ENCODE measurements around the gene IGF2BP2. TPM values are rescaled to one million over a fixed set of nuclear protein-coding genes. Genes with fewer than 3 reads are reported as not detected.

Gene IGF2BP2
- total and polyA plus RNA-seq, 2 of the 4 experiments (the other 2 are of a cell fraction), result 23.4 to 88.2 TPM

DNA sequence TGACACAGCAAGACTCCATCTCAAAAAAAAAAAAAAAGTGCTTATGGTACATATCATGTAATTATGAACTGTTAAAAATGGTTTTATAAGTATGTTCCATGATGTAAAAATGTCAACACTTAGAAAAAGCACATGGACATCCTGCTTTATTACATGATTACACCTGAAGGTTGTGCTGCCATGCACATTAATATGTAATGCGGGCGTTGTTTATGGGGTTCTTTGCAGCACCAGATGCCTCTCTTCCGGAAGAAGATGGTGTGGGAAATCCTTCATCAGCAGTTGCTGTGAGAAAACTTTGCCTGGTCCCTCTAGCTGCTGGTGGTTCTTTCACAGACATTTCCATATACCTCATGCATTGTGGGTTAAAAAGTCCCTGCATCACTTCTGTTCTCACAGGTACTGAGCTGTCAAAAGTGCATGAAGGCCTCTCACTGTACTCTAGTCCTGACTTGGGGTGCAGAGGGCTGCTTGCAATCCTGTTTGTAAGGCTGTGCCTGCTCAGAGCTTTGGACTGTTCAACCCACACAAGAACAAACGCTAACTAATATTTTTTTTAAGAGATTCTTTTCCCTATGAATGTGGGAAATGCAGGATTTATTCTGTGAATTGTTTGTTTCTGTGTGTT lies 195.2 kb downstream of the IGF2BP2 start:
- peaks cover 7% of the 10 kb centered on the region for H3K4me1 ChIP-seq (ENCODE audit: control insufficient read depth, insufficient read depth, low read length)
- no peaks in the 10 kb centered on the region for H4K20me1 ChIP-seq (ENCODE audit: insufficient read depth, low read length)
- H3K9ac ChIP-seq (ENCODE audit: low read depth, low read length), result no peak overlapping the region
- H3K27ac ChIP-seq (ENCODE audit: insufficient read depth, low read length), result peak overlapping the region; percentile 20; the same call in 1 of the 2 replicates
- 0 out of 2 replicates have a peak overlapping the region, but pooled peaks have one; percentile 60 for H3K23ac ChIP-seq (ENCODE audit: low read depth, low read length)
- BruUV-seq (replicated peaks), result no TSS peak
- no peak overlapping the region for H2BK20ac ChIP-seq (ENCODE audit: low read depth, low read length)
- no peak overlapping the region for H2BK15ac ChIP-seq (ENCODE audit: low read depth, low read length)
- H2AFZ ChIP-seq (replicated peaks; ENCODE audit: low read length, poor library complexity), result no peak overlapping the region
- no peak overlapping the region for H3K18ac ChIP-seq (ENCODE audit: low read depth, low read length)
- no peak overlapping the region for H2BK5ac ChIP-seq (ENCODE audit: low read depth, low read length, poor library complexity, severe bottlenecking)
- dilution Hi-C loops (cut with HindIII; ENCODE audit: low sequenced_read_pairs, unreplicated experiment), result no loop called here
- in situ Hi-C loops (cut with MboI; ENCODE audit: low sequenced_read_pairs), result no loop called here
- peak; percentile 30 for ATAC-seq (ENCODE audit: low read depth)
- no peak overlapping the region for H4K91ac ChIP-seq (ENCODE audit: insufficient read depth, low read depth, low read length)
- no peaks in the 10 kb centered on the region for H3K9me3 ChIP-seq (ENCODE audit: control insufficient read depth, insufficient read depth, low read length)
- peak overlapping the region; percentile 38 for H3K4ac ChIP-seq (ENCODE audit: low read depth, low read length)
- H3K56ac ChIP-seq (ENCODE audit: extremely low read depth, insufficient read depth, low read length), result no peak overlapping the region
- no peaks in the 10 kb centered on the region for H3K9me1 ChIP-seq (ENCODE audit: insufficient read depth, low read length)
- peaks cover 9% of the 10 kb centered on the region for H3K36me3 ChIP-seq (ENCODE audit: control insufficient read depth, insufficient read depth, low read length)
- WGBS, 2 experiments (ENCODE audit: extremely low coverage in 2 of 2, insufficient read length in 1 of 2), result 89% methylated on average over 3 of the region's 4 CpGs; no CpG with 5 or more reads in 1 of the 2 experiments
- H4K5ac ChIP-seq (ENCODE audit: low read depth, low read length), result no peak overlapping the region
- H3K27me3 ChIP-seq (ENCODE audit: control insufficient read depth, insufficient read depth, low read length), result no peaks in the 10 kb centered on the region
- H2BK120ac ChIP-seq (ENCODE audit: low read depth, low read length), result no peak overlapping the region
- intact Hi-C loops (cut with micrococcal nuclease), result no loop called here
- H3K14ac ChIP-seq (replicated peaks; ENCODE audit: low read depth, low read length), result no peak overlapping the region
- DNase-seq, result peak; percentile 27
- no peak overlapping the region for H4K8ac ChIP-seq (ENCODE audit: low read depth in 2 of 2, low read length in 2 of 2)
- H3K79me1 ChIP-seq (ENCODE audit: low read depth in 1 of 2, low read length in 2 of 2), result no peaks in the 10 kb centered on the region; a peak in 1 of 4 replicates
- TF ChIP-seq CHD1 (IDR thresholded peaks at IDR 0.05; ENCODE audit: low read depth, low read length) (no peak), RAD21 (IDR thresholded peaks at IDR 0.05; ENCODE audit: low read length) (no peak), CEBPB (IDR thresholded peaks at IDR 0.05; ENCODE audit: low read depth, low read length) (no peak), RCOR1 (IDR thresholded peaks at IDR 0.05; ENCODE audit: insufficient replicate concordance, low read length) (no peak), MXI1 (IDR thresholded peaks at IDR 0.05; ENCODE audit: borderline replicate concordance, low read depth, low read length) (no peak), RFX5 (IDR thresholded peaks at IDR 0.05; ENCODE audit: low read depth, low read length) (no peak)
- TF ChIP-seq, protein P1, sequence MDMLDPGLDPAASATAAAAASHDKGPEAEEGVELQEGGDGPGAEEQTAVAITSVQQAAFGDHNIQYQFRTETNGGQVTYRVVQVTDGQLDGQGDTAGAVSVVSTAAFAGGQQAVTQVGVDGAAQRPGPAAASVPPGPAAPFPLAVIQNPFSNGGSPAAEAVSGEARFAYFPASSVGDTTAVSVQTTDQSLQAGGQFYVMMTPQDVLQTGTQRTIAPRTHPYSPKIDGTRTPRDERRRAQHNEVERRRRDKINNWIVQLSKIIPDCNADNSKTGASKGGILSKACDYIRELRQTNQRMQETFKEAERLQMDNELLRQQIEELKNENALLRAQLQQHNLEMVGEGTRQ (IDR thresholded peaks at IDR 0.05; ENCODE audit: low read depth, low read length), result no peak
- H2AK9ac ChIP-seq (replicated peaks; ENCODE audit: low read depth, low read length, poor library complexity), result no peak overlapping the region
- no peak overlapping the region for H3K4me2 ChIP-seq (ENCODE audit: low read depth, low read length)
- no peak overlapping the region for H2AK5ac ChIP-seq (ENCODE audit: low read depth, low read length)
- POLR2A ChIA-PET (ENCODE audit: unreplicated experiment), result no interaction called here
- CTCF ChIA-PET, result interaction anchor here (0.7 to 1.5 kb wide), 3 partner anchors 24 to 314 kb away, joined by 3 read pairs; no protein-coding TSS in a partner anchor
- H3K4me3 ChIP-seq (ENCODE audit: insufficient read depth, low read depth, low read length), result no peak overlapping the region
